ENCODE results near the gene STAC3. TPM values are rescaled to one million over a fixed set of nuclear protein-coding genes. Genes with fewer than 3 reads are reported as not detected.

STAC3 gene
- total RNA-seq, 1 experiment from 2014 or later: 2.8 TPM

- Histone ChIP-seq H4K91ac (ENCODE audit: insufficient read length, low read depth, low read length) (no peak overlapping the region), H3K23ac (ENCODE audit: insufficient read length, low read depth, low read length) (no peak overlapping the region), H4K5ac (ENCODE audit: insufficient read length, low read depth, low read length) (no peak overlapping the region), H3K4ac (ENCODE audit: low read depth, low read length) (no peak overlapping the region), H2AFZ (ENCODE audit: low read length) (no peak overlapping the region), H3K18ac (ENCODE audit: insufficient read length, low read depth, low read length) (no peak overlapping the region), H3K79me2 (ENCODE audit: insufficient read depth, low read length) (no peaks in the 10 kb centered on the region), H2BK15ac (ENCODE audit: low read depth, low read length) (no peak overlapping the region), H3T11ph (ENCODE audit: low read length) (no peak overlapping the region), H3K9ac (ENCODE audit: extremely low read depth, insufficient read length, low read length) (peak overlapping the region; percentile 16), H3K4me1 (ENCODE audit: insufficient read depth, low read length) (no peaks in the 10 kb centered on the region), H4K8ac (replicated peaks; ENCODE audit: insufficient read length, low read depth, low read length) (no peak overlapping the region), H2BK20ac (ENCODE audit: low read depth, low read length, poor library complexity, severe bottlenecking) (no peak overlapping the region), H3K14ac (ENCODE audit: insufficient read depth, low read length) (no peak overlapping the region), H3K4me2 (ENCODE audit: insufficient read depth, insufficient read length, low read length) (peak overlapping the region; percentile 82), H3K27ac (ENCODE audit: insufficient read length, low read depth, low read length) (no peak overlapping the region), H2BK120ac (ENCODE audit: low read depth, low read length, poor library complexity, severe bottlenecking) (no peak overlapping the region), H3K23me2 (ENCODE audit: insufficient read length, low read depth, low read length, poor library complexity, severe bottlenecking) (peaks cover 28% of the 10 kb centered on the region), H3K79me1 (ENCODE audit: insufficient read depth, low read depth, low read length, poor library complexity, severe bottlenecking) (no peaks in the 10 kb centered on the region), H2BK12ac (ENCODE audit: insufficient read length, low read depth, low read length) (no peak overlapping the region), H3K27me3 (ENCODE audit: insufficient read depth, low read length) (peaks cover 56% of the 10 kb centered on the region), H4K20me1 (ENCODE audit: control insufficient read depth, insufficient read depth, insufficient read length) (peaks cover 4% of the 10 kb centered on the region), H3K56ac (ENCODE audit: insufficient read length, low read depth, low read length) (no peak overlapping the region), H2AK5ac (ENCODE audit: insufficient read length, low read length) (no peak overlapping the region), H3K9me3 (ENCODE audit: control insufficient read depth, low read depth, low read length) (no peaks in the 10 kb centered on the region), H2BK5ac (ENCODE audit: insufficient read length, low read length) (no peak overlapping the region)
- Mint-ChIP-seq H3K27me3 (ENCODE audit: low read depth) (peaks cover 84% of the 10 kb centered on the region), H3K9me3 (no peaks in the 10 kb centered on the region), H3K4me3 (peak overlapping the region; percentile 72 to 87), H3K27ac (peak overlapping the region in 1 of 3 experiments; percentile 94; a peak in 1 of 7 replicates), H3K36me3 (ENCODE audit: insufficient read depth in 1 of 3, low read depth in 3 of 3) (peaks cover 15 to 18% (median 16%) of the 10 kb centered on the region in 3 experiments), H3K4me1 (peaks cover 56 to 70% of the 10 kb centered on the region in 2 experiments)
- WGBS (ENCODE audit: extremely low coverage, insufficient read length, low lambda C conversion rate): no CpG with 5 or more reads among the region's 63 CpGs
- TF ChIP-seq CTCF (conservative IDR thresholded peaks at IDR 0.05): no peak
- DNase-seq: peak; percentile 71
Measured at GRCh38 chr12:57237932-57238853, 12.8 kb downstream of the STAC3 start.

Measured in H9 (cell line).